Osteocyte (in vitro differentiated cells): ENCODE data around the gene FAM32A. TPM values are rescaled to one million over a fixed set of nuclear protein-coding genes. Genes with fewer than 3 reads are reported as not detected.

Experiments used
- DNase-seq: peaks from one replicate; pipeline ENCODE4 v3.0.0; 2021; ENCODE audit warnings: mixed read lengths; ENCODE audit not compliant: unreplicated experiment; ENCODE audit errors: extremely low spot score
- H3K27ac Mint-ChIP-seq: one replicate; pipeline ENCODE4 v1.8.0; 2021; ENCODE audit warnings: mild to moderate bottlenecking, mixed read lengths; ENCODE audit not compliant: unreplicated experiment
- H3K27me3 Mint-ChIP-seq: one replicate; pipeline ENCODE4 v1.8.0; 2021; ENCODE audit warnings: mixed read lengths; ENCODE audit not compliant: unreplicated experiment
- H3K36me3 Mint-ChIP-seq: one replicate; pipeline ENCODE4 v1.8.0; 2021; ENCODE audit warnings: mixed read lengths; ENCODE audit not compliant: unreplicated experiment
- H3K4me1 Mint-ChIP-seq: one replicate; pipeline ENCODE4 v1.8.0; 2021; ENCODE audit warnings: mixed read lengths; ENCODE audit not compliant: unreplicated experiment
- H3K4me3 Mint-ChIP-seq: one replicate; pipeline ENCODE4 v1.8.0; 2021; ENCODE audit warnings: mild to moderate bottlenecking, moderate library complexity, mixed read lengths; ENCODE audit not compliant: unreplicated experiment
- H3K9me3 Mint-ChIP-seq: one replicate; pipeline ENCODE4 v1.8.0; 2021; ENCODE audit warnings: mixed read lengths; ENCODE audit not compliant: unreplicated experiment
- total RNA-seq: library from RNA; stranded (reverse); gene quantifications from 2 replicates; pipeline ENCODE4 v1.2.1, GENCODE V29; 2021
- TF ChIP-seq, protein P1 (sequence below): fragments of 200-600 bp; sonication (generic); IDR thresholded peaks from 2 replicates; pipeline ENCODE4 v1.5.0; 2021; ENCODE audit warnings: antibody characterized with exemption, mild to moderate bottlenecking, moderate library complexity

The FAM32A gene
- total RNA-seq, 1 donor from 2014 or later: 78.8 TPM

- no peak overlapping the region for H3K27ac Mint-ChIP-seq
- no peaks in the 10 kb centered on the region for H3K4me1 Mint-ChIP-seq
- DNase-seq: no peak
- TF ChIP-seq, protein P1, sequence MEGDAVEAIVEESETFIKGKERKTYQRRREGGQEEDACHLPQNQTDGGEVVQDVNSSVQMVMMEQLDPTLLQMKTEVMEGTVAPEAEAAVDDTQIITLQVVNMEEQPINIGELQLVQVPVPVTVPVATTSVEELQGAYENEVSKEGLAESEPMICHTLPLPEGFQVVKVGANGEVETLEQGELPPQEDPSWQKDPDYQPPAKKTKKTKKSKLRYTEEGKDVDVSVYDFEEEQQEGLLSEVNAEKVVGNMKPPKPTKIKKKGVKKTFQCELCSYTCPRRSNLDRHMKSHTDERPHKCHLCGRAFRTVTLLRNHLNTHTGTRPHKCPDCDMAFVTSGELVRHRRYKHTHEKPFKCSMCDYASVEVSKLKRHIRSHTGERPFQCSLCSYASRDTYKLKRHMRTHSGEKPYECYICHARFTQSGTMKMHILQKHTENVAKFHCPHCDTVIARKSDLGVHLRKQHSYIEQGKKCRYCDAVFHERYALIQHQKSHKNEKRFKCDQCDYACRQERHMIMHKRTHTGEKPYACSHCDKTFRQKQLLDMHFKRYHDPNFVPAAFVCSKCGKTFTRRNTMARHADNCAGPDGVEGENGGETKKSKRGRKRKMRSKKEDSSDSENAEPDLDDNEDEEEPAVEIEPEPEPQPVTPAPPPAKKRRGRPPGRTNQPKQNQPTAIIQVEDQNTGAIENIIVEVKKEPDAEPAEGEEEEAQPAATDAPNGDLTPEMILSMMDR: no peak
- no peaks in the 10 kb centered on the region for H3K27me3 Mint-ChIP-seq
- H3K36me3 Mint-ChIP-seq: peaks cover 29% of the 10 kb centered on the region
- no peak overlapping the region for H3K4me3 Mint-ChIP-seq
- H3K9me3 Mint-ChIP-seq: no peaks in the 10 kb centered on the region
Observed at GRCh38 chr19:16227837-16228636, 42.8 kb downstream of the FAM32A start.

- Mint-ChIP-seq H3K4me1 (no peaks in the 10 kb centered on the region), H3K4me3 (no peak overlapping the region), H3K27me3 (no peaks in the 10 kb centered on the region), H3K27ac (no peak overlapping the region), H3K9me3 (no peaks in the 10 kb centered on the region), H3K36me3 (peaks cover 25% of the 10 kb centered on the region)
- TF ChIP-seq, protein P1: no peak
- no peak for DNase-seq
Observed at GRCh38 chr19:16228637-16229321, 43.6 kb downstream of the FAM32A start.

DNA sequence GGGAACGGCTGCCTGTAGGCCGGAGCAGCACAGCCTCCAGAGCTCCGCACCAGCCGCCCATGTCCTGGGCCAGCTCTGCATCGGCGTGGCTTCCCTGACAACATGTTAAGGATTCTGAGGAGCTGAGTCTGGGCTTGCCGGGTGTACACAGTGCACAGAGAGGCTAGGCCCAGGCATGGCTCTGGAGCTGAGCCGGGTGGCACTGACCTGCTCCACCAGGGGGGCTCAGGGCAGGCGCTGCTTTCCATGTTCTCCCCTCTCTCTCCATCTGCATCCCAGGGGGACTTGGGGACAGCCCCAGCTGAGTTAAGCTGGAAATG lies 44.1 kb downstream of the FAM32A start:
- Mint-ChIP-seq H3K9me3 (no peaks in the 10 kb centered on the region), H3K27me3 (no peaks in the 10 kb centered on the region), H3K27ac (no peak overlapping the region), H3K4me3 (no peak overlapping the region), H3K36me3 (peaks cover 23% of the 10 kb centered on the region), H3K4me1 (no peaks in the 10 kb centered on the region)
- DNase-seq: no peak
- TF ChIP-seq, protein P1: no peak

GRCh38 chr19:16232127-16232526 lies 46.9 kb downstream of the FAM32A start:
- TF ChIP-seq, protein P1: no peak
- Mint-ChIP-seq H3K27ac (peak overlapping the region; percentile 38), H3K4me3 (no peak overlapping the region), H3K36me3 (peaks cover 42% of the 10 kb centered on the region), H3K27me3 (no peaks in the 10 kb centered on the region), H3K4me1 (no peaks in the 10 kb centered on the region), H3K9me3 (no peaks in the 10 kb centered on the region)
- DNase-seq: no peak

DNA sequence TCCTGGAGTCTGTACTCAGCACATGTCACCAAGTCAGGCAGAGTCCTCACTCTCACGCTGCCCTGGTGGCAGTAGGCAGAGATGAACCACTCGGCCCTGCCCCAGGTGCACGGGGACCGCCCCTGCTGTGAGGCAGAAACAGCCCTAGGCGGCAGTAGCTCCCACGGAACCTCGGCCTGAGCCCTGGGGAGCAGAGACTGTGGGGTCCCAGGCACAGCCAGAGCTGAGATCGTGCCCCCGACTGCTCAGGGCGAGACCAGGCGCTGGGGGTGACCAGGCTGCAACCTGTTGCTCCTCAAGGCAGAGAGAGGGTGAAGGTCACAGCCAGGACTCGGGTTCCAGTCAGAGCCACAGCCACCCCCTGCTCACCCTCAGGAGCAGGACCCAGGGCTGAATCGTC lies 47.4 kb downstream of the FAM32A start:
- no peaks in the 10 kb centered on the region for H3K9me3 Mint-ChIP-seq
- TF ChIP-seq, protein P1: no peak
- H3K36me3 Mint-ChIP-seq: peaks cover 42% of the 10 kb centered on the region
- H3K4me3 Mint-ChIP-seq: no peak overlapping the region
- H3K4me1 Mint-ChIP-seq: no peaks in the 10 kb centered on the region
- H3K27ac Mint-ChIP-seq: no peak overlapping the region
- no peak for DNase-seq
- no peaks in the 10 kb centered on the region for H3K27me3 Mint-ChIP-seq
